ENCODE data around the gene ATP2B2.

The ATP2B2 gene

GRCh38 chr3:10371167-10371566, 134.2 kb downstream of the ATP2B2 start (continued):
- TF ChIP-seq ZNF223 (tag by site-specific recombination; IDR thresholded peaks at IDR 0.05) (no peak), ZNF692 (tag by site-specific recombination; IDR thresholded peaks at IDR 0.05) (no peak), ZNF785 (tag by site-specific recombination; IDR thresholded peaks at IDR 0.05) (no peak), ZNF248 (tag by site-specific recombination; IDR thresholded peaks at IDR 0.05) (no peak), ZNF585B (tag by site-specific recombination; IDR thresholded peaks at IDR 0.05) (no peak), ZXDB (tag by site-specific recombination; IDR thresholded peaks at IDR 0.05) (no peak), ZFP41 (tag by site-specific recombination; IDR thresholded peaks at IDR 0.05; ENCODE audit: borderline replicate concordance) (no peak)

GRCh38 chr3:10370429-10370828, 135.0 kb downstream of the ATP2B2 start:
- H3K27ac ChIP-seq (ENCODE audit: extremely low read depth, low read depth, low read length) = no peak overlapping the region
- POLR2A ChIA-PET = no interaction called here
- CTCF ChIA-PET = no interaction called here
- no peaks in the 10 kb centered on the region for H3K4me1 ChIP-seq (ENCODE audit: control insufficient read depth, insufficient read depth, low read length)
- TF ChIP-seq MZF1 (tag by site-specific recombination; IDR thresholded peaks at IDR 0.05; ENCODE audit: borderline replicate concordance) = no peak
- no peak for TF ChIP-seq FEZF1 (tag by site-specific recombination; IDR thresholded peaks at IDR 0.05)
- no peaks in the 10 kb centered on the region for H3K36me3 ChIP-seq (ENCODE audit: control insufficient read depth in 2 of 2, insufficient read depth in 1 of 2, low read length in 2 of 2)
- H3K4me3 ChIP-seq (ENCODE audit: low read depth, low read length) = no peak overlapping the region
- H3K9me3 ChIP-seq (ENCODE audit: control insufficient read depth, insufficient read depth, low read depth, low read length) = no peaks in the 10 kb centered on the region

GRCh38 chr3:10368512-10368911, 136.9 kb downstream of the ATP2B2 start:
- Histone ChIP-seq H3K4me3 (ENCODE audit: low read depth, low read length) (no peak overlapping the region), H3K36me3 (ENCODE audit: control insufficient read depth in 2 of 2, insufficient read depth in 1 of 2, low read length in 2 of 2) (no peaks in the 10 kb centered on the region), H3K27ac (ENCODE audit: extremely low read depth, low read depth, low read length) (no peak overlapping the region), H3K4me1 (ENCODE audit: control insufficient read depth, insufficient read depth, low read length) (no peaks in the 10 kb centered on the region), H3K9me3 (ENCODE audit: control insufficient read depth, insufficient read depth, low read depth, low read length) (no peaks in the 10 kb centered on the region)
- POLR2A ChIA-PET = no interaction called here
- CTCF ChIA-PET = interaction anchor here (0.7 kb wide), 1 partner anchor 12 kb away, joined by 3 read pairs; no protein-coding TSS in a partner anchor
- TF ChIP-seq TRIM28 (IDR thresholded peaks at IDR 0.05; ENCODE audit: borderline replicate concordance, low read length) (no peak), ZBTB1 (tag by site-specific recombination; IDR thresholded peaks at IDR 0.05) (no peak), ZNF658 (tag by site-specific recombination; IDR thresholded peaks at IDR 0.05) (no peak), ZNF548 (tag by site-specific recombination; IDR thresholded peaks at IDR 0.05) (no peak), ZBTB8A (tag by site-specific recombination; IDR thresholded peaks at IDR 0.05) (no peak), ZNF133 (tag by site-specific recombination; IDR thresholded peaks at IDR 0.05) (peak; percentile 8; the same call in 1 of the 2 replicates), HOXA7 (CRISPR knock-in tag; IDR thresholded peaks at IDR 0.05; ENCODE audit: borderline replicate concordance) (no peak), ZSCAN16 (tag by site-specific recombination; IDR thresholded peaks at IDR 0.05) (no peak), ZNF529 (tag by site-specific recombination; IDR thresholded peaks at IDR 0.05; ENCODE audit: insufficient replicate concordance) (no peak), ZNF148 (tag by site-specific recombination; IDR thresholded peaks at IDR 0.05; ENCODE audit: borderline replicate concordance) (no peak), SP3 (tag by site-specific recombination; IDR thresholded peaks at IDR 0.05) (no peak), YY2 (tag by site-specific recombination; IDR thresholded peaks at IDR 0.05) (no peak), ZBTB26 (tag by site-specific recombination; optimal IDR thresholded peaks at IDR 0.05) (peak; percentile 14), ZNF701 (tag by site-specific recombination; IDR thresholded peaks at IDR 0.05) (no peak), ZNF433 (tag by site-specific recombination; IDR thresholded peaks at IDR 0.05; ENCODE audit: low read depth) (no peak), ZNF398 (tag by site-specific recombination; IDR thresholded peaks at IDR 0.05) (peak; percentile 12; the same call in 1 of the 2 replicates), ZFP37 (tag by site-specific recombination; IDR thresholded peaks at IDR 0.05) (no peak), ZNF510 (tag by site-specific recombination; IDR thresholded peaks at IDR 0.05; ENCODE audit: insufficient replicate concordance) (no peak), EGR2 (tag by site-specific recombination; IDR thresholded peaks at IDR 0.05; ENCODE audit: low read depth) (peak; percentile 62; the same call in 1 of the 2 replicates), ZNF544 (tag by site-specific recombination; IDR thresholded peaks at IDR 0.05) (no peak), ZNF366 (tag by site-specific recombination; conservative IDR thresholded peaks at IDR 0.05) (peak; percentile 96)
